NCI-H2171 (cell line): Measurements from ENCODE around the gene CTTNBP2NL.

Experiments
- DNase-seq: peaks from one replicate; lab custom pipeline; 2025; lab: John Stamatoyannopoulos, UW

CTTNBP2NL gene

GRCh38 chr1:112507336-112507735, 111.3 kb downstream of the CTTNBP2NL start:
- DNase-seq: no peak

GRCh38 chr1:112507921-112508277, 111.9 kb downstream of the CTTNBP2NL start:
- DNase-seq: peak; percentile 2

DNA sequence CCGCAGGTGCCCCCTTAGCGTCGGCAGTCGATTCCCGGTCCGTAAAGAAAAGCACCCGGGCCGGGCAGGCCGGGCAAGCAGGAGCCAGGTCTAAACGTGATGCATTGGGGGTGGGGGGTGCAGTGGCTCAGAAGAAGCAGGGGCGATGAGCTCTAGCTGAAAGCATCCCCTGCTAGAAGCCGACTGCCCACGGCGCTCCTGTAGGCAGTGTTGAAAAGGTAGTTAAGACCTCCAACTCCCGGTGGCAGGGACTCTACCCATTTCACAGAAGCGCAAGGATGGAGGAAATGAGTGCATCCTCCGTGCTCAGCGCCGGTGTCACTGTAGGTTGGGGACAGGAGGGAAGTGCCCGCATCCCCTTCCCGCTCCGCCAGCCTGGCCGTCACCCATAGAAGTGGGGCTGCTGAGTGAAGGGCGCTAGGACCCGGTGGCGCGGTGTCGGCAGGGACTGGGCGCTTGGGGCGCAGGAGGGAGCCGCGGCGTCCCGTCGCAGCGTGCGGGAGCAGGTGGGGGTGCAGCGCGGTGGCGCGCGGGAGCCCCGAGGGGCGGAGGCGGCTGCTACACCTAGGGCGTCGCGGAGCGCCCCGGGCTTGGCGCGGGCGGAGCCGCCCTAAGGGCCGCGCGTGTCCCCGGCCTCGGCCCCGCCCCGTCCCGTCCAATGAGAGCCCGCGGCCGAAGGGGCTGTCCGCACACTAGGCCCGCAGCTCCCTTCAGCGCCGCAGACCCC, 112.4 kb downstream of the CTTNBP2NL start, which contains the start of gene WNT2B:
WNT2B (plus strand) TSS at position 688 of the 727 bp plus-strand sequence. CDS start 298 bp downstream, outside the sequence.
- peak; percentile 35 for DNase-seq

- no peak for DNase-seq
Measured at GRCh38 chr1:112509005-112509659, 113.1 kb downstream of the CTTNBP2NL start.

DNA sequence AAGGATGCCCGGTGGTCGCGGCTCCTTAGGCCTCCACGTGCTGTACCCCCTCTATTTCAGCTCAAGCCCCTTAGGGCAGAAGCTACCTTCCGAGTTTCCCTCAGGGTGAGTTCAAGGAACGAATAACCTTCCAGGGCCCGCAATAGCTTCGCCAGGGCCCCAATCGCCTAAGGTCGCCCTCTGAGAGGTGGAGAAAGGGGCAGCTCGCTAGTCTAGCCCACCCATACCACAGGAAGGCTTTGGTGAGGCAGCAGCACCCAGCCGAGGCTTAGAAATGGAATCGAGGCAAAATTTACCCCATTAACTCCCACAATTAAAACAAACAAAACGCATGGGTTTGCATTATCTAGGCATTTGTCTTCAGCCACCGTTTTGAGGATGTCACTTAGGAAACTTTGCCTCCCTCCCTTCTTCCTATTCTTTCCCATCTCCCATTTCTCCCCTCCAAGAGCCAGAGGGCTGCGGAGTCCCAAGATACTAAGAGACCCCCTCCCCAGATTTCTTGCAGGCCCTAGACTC, 113.7 kb downstream of the CTTNBP2NL start:
- DNase-seq: no peak

DNA sequence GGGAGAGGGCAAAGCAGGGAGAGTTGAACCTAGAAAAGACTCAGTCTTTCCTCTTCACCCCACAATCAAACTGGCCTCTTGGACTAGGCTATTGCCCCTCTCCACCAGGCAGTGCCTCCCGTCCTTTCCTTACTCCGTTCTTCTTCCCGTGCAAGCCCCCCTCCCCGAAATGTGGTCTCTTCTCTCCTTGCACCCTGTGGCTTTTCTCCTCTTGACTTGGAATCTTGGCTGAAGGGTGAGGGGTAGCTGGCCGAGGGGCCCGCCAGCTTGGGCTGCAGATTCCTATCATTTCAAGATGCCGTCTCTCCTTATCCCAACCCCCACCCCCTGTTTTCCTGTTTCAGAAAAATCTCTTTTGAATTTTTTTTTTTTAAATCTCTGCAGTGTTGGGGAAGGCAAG, 114.3 kb downstream of the CTTNBP2NL start:
- no peak for DNase-seq
